ENCODE results near the gene SCCPDH. TPM values are rescaled to one million over a fixed set of nuclear protein-coding genes. Genes with fewer than 3 reads are reported as not detected.

SCCPDH gene
- total and polyA plus RNA-seq, 2 of the 13 experiments (the other 11 are each of a cell fraction or from before 2014, with no cell fraction given), result 36.7 to 62.3 TPM

GRCh38 chr1:246771366-246771765 lies 47.2 kb downstream of the SCCPDH start (continued):
- TF ChIP-seq AKNA (CRISPR knock-in tag; IDR thresholded peaks at IDR 0.05; ENCODE audit: borderline replicate concordance) (no peak), GTF2F1 (IDR thresholded peaks at IDR 0.05; ENCODE audit: low read length) (no peak), ZNF460 (CRISPR knock-in tag; IDR thresholded peaks at IDR 0.05; ENCODE audit: borderline replicate concordance) (no peak), ADNP (CRISPR knock-in tag; IDR thresholded peaks at IDR 0.05) (no peak), MATR3 (CRISPR knock-in tag; IDR thresholded peaks at IDR 0.05) (no peak), JDP2 (CRISPR knock-in tag; IDR thresholded peaks at IDR 0.05; ENCODE audit: borderline replicate concordance) (no peak), ZSCAN5A (CRISPR knock-in tag; IDR thresholded peaks at IDR 0.05; ENCODE audit: borderline replicate concordance) (no peak), FOXJ3 (CRISPR knock-in tag; IDR thresholded peaks at IDR 0.05; ENCODE audit: borderline replicate concordance) (no peak)

Data from HepG2 (cell line).